Fibroblast of lung (primary cell): ENCODE measurements around the gene MKNK1. TPM values are rescaled to one million over a fixed set of nuclear protein-coding genes. Genes with fewer than 3 reads are reported as not detected.

Source experiments
- DNase-seq, 2 donors: peaks; one replicate each; pipeline versions ENCODE4 v3.0.0 to v3.0.0-alpha.2; 2010; ENCODE audit warnings: low read depth in 2 of 2
- H2AFZ ChIP-seq: 2 replicates; pipeline ENCODE4 v1.5.1; 2012; ENCODE audit warnings: low read length, control low read depth, inconsistent platforms
- H3K27ac ChIP-seq: 2 replicates; pipeline ENCODE4 v1.5.1; 2011; ENCODE audit warnings: low read length, control low read depth; ENCODE audit not compliant: insufficient read depth
- H3K27me3 ChIP-seq: 2 replicates; pipeline ENCODE4 v1.5.1; 2011; ENCODE audit warnings: mild to moderate bottlenecking, low read length; ENCODE audit not compliant: control insufficient read depth, insufficient read depth
- H3K36me3 ChIP-seq: 2 replicates; pipeline ENCODE4 v1.5.1; 2011; ENCODE audit warnings: low read length; ENCODE audit not compliant: control insufficient read depth, insufficient read depth
- H3K4me1 ChIP-seq: 2 replicates; pipeline ENCODE4 v1.5.1; 2011; ENCODE audit warnings: low read length; ENCODE audit not compliant: control insufficient read depth, insufficient read depth; ENCODE audit errors: extremely low read depth
- H3K4me2 ChIP-seq: 2 replicates; pipeline ENCODE4 v1.5.1; 2011; ENCODE audit warnings: low read length, control low read depth; ENCODE audit not compliant: insufficient read depth; ENCODE audit errors: extremely low read depth
- H3K4me3 ChIP-seq, 4 experiments: fragments of 200-600 bp in 1 of 4; sonication (generic) in 1 of 4; replicated peaks in 1 of 4; 2 replicates each; pipeline ENCODE4 v1.5.1; 2011 to 2016; ENCODE audit warnings: low read length in 4 of 4, low read depth in 3 of 4, mild to moderate bottlenecking in 3 of 4, control low read depth in 2 of 4, inconsistent platforms in 1 of 4, mixed read lengths in 1 of 4; ENCODE audit not compliant: insufficient read depth in 1 of 4; ENCODE audit errors: control extremely low read depth in 1 of 4
- H3K79me2 ChIP-seq: 2 replicates; pipeline ENCODE4 v1.5.1; 2012; ENCODE audit warnings: mild to moderate bottlenecking, low read length, inconsistent platforms; ENCODE audit not compliant: control insufficient read depth, insufficient read depth
- H3K9ac ChIP-seq: 2 replicates; pipeline ENCODE4 v1.5.1; 2011; ENCODE audit warnings: mild to moderate bottlenecking, low read length, control low read depth; ENCODE audit not compliant: insufficient read depth
- H3K9me3 ChIP-seq: 2 replicates; pipeline ENCODE4 v1.5.1; 2012; ENCODE audit warnings: low read depth, low read length; ENCODE audit not compliant: control insufficient read depth, insufficient read depth
- H4K20me1 ChIP-seq: 2 replicates; pipeline ENCODE4 v1.5.1; 2011; ENCODE audit warnings: low read length; ENCODE audit not compliant: control insufficient read depth, insufficient read depth; ENCODE audit errors: extremely low read depth
- EZH2 ChIP-seq: IDR thresholded peaks from 2 replicates; pipeline ENCODE4 v1.5.1; 2012; ENCODE audit warnings: low read length, control low read depth, mild to moderate bottlenecking; ENCODE audit errors: missing control alignments
- polyA plus RNA-seq, 2 donors: library from polyadenylated mRNA; depleted of rRNA in 1 of 2; stranded (reverse) in 1 of 2; unstranded in 1 of 2; fragments of >200 nt; gene quantifications; 2 replicates each; pipeline ENCODE4 v1.2.1, GENCODE V29; 2011 to 2012; ENCODE audit warnings: missing spikeins in 1 of 2
- total RNA-seq: library from RNA; depleted of rRNA; stranded (reverse); fragments of >200 nt; gene quantifications from 2 replicates; pipeline ENCODE4 v1.2.1, GENCODE V29; 2014
- TF ChIP-seq, protein P1 (sequence below), 2 donors: IDR thresholded peaks in 1 of 2; conservative IDR thresholded peaks in 1 of 2; 1 replicate in 1 of 2; 2 replicates in 1 of 2; pipeline ENCODE4 v1.5.1; 2011 to 2012; ENCODE audit warnings: low read length in 2 of 2, control low read depth in 1 of 2, inconsistent platforms in 1 of 2, low read depth in 1 of 2, mild to moderate bottlenecking in 1 of 2

MKNK1 gene
- total and polyA plus RNA-seq, 2 donors (not counting 1 experiment from before 2014, with no cell fraction given) = 22.3 to 33.1 TPM

DNA sequence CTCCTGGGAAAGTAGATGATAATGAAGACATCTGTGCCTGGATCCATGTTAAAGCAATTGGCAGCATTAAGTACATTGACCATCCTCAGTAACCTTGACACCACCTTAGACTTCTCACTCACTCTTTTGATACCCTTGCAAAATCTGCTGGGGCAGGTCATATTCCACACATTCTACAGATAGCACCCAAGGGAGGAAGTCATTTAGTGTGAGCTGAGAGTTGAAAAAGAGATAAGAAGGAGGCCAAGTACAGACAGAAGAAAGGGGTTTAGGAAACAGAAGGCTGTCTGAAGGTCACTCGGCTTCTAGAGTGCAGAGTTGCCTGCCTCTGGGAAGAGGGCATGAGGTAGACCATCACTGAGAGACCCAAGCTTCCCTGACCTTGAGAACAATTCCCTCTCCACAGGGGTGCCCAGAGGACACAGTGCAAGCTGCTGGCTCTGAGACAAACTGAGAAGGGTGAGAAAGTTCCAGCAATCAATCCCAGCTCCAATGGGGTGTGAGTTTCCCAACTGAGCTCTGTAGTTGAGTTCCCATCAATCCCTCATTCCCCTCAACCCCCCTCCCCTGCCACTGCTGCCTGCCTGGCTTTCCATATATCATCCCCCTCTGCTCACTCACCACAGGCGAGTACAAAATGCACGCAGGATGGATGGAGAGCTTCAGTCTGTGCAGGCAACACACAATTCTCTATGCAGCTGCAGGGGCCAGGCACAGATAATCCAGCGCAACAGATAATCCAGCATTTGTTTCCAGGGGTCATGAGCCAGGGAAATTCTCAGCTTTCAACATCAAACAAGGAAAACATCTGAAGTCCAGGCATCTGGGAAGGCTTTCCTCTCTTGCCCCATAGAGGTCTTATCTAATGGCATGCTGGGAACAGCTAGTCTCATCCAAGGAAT lies 19.9 kb upstream of the MKNK1 start:
- Histone ChIP-seq H3K4me1 (no peaks in the 10 kb centered on the region), H3K9ac (no peak overlapping the region), H3K4me2 (no peak overlapping the region), H3K4me3 (no peak overlapping the region), H2AFZ (no peak overlapping the region), H3K79me2 (no peaks in the 10 kb centered on the region), H4K20me1 (no peaks in the 10 kb centered on the region), H3K36me3 (no peaks in the 10 kb centered on the region), H3K27ac (no peak overlapping the region), H3K27me3 (no peaks in the 10 kb centered on the region), H3K9me3 (no peaks in the 10 kb centered on the region)
- DNase-seq = no peak
- no peak for TF ChIP-seq EZH2
- TF ChIP-seq, protein P1, sequence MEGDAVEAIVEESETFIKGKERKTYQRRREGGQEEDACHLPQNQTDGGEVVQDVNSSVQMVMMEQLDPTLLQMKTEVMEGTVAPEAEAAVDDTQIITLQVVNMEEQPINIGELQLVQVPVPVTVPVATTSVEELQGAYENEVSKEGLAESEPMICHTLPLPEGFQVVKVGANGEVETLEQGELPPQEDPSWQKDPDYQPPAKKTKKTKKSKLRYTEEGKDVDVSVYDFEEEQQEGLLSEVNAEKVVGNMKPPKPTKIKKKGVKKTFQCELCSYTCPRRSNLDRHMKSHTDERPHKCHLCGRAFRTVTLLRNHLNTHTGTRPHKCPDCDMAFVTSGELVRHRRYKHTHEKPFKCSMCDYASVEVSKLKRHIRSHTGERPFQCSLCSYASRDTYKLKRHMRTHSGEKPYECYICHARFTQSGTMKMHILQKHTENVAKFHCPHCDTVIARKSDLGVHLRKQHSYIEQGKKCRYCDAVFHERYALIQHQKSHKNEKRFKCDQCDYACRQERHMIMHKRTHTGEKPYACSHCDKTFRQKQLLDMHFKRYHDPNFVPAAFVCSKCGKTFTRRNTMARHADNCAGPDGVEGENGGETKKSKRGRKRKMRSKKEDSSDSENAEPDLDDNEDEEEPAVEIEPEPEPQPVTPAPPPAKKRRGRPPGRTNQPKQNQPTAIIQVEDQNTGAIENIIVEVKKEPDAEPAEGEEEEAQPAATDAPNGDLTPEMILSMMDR (conservative IDR thresholded peaks at IDR 0.05 in 1 of 2, IDR thresholded peaks at IDR 0.05 in 1 of 2; ENCODE audit: low read depth in 1 of 2, low read length in 2 of 2) = no peak

GRCh38 chr1:46622344-46622743 lies 18.3 kb upstream of the MKNK1 start:
- TF ChIP-seq, protein P1 (conservative IDR thresholded peaks at IDR 0.05 in 1 of 2, IDR thresholded peaks at IDR 0.05 in 1 of 2; ENCODE audit: low read depth in 1 of 2, low read length in 2 of 2) = peak; percentile 65 to 67
- TF ChIP-seq EZH2 = no peak
- no peak overlapping the region for H3K9ac ChIP-seq
- no peaks in the 10 kb centered on the region for H3K4me1 ChIP-seq
- no peaks in the 10 kb centered on the region for H3K36me3 ChIP-seq
- no peak overlapping the region for H2AFZ ChIP-seq
- H3K4me3 ChIP-seq = no peak overlapping the region
- no peaks in the 10 kb centered on the region for H3K79me2 ChIP-seq
- H3K27ac ChIP-seq = no peak overlapping the region
- no peak overlapping the region for H3K4me2 ChIP-seq
- peak in 1 of 2 donors; percentile 56 for DNase-seq
- H3K9me3 ChIP-seq = no peaks in the 10 kb centered on the region
- no peaks in the 10 kb centered on the region for H4K20me1 ChIP-seq
- H3K27me3 ChIP-seq = no peaks in the 10 kb centered on the region

GRCh38 chr1:46621930-46622329 lies 17.9 kb upstream of the MKNK1 start:
- H4K20me1 ChIP-seq = no peaks in the 10 kb centered on the region
- H3K4me1 ChIP-seq = no peaks in the 10 kb centered on the region
- no peaks in the 10 kb centered on the region for H3K27me3 ChIP-seq
- H3K79me2 ChIP-seq = no peaks in the 10 kb centered on the region
- H3K9ac ChIP-seq = no peak overlapping the region
- H3K4me2 ChIP-seq = no peak overlapping the region
- no peak overlapping the region for H3K27ac ChIP-seq
- no peaks in the 10 kb centered on the region for H3K36me3 ChIP-seq
- H3K9me3 ChIP-seq = no peaks in the 10 kb centered on the region
- H3K4me3 ChIP-seq = no peak overlapping the region
- TF ChIP-seq, protein P1 (conservative IDR thresholded peaks at IDR 0.05 in 1 of 2, IDR thresholded peaks at IDR 0.05 in 1 of 2; ENCODE audit: low read depth in 1 of 2, low read length in 2 of 2) = no peak
- no peak for TF ChIP-seq EZH2
- DNase-seq = no peak
- H2AFZ ChIP-seq = no peak overlapping the region
